IPS-15b (cell line): Measurements from ENCODE around the gene AKIP1.
"Not testable (repeated sequence)": the region's sequence is repeated elsewhere in the genome, so short reads cannot be mapped to it uniquely, and the experiment has no call there.

Experiments
- H3K27me3 ChIP-seq: one replicate; pipeline ENCODE4 v1.6.1; 2013; ENCODE audit warnings: low read length; ENCODE audit not compliant: control insufficient read depth, insufficient read depth
- H3K36me3 ChIP-seq: one replicate; pipeline ENCODE4 v1.6.1; 2013; ENCODE audit warnings: low read length; ENCODE audit not compliant: control insufficient read depth, insufficient read depth
- H3K4me1 ChIP-seq: one replicate; pipeline ENCODE4 v1.6.1; 2013; ENCODE audit warnings: mild to moderate bottlenecking, low read length; ENCODE audit not compliant: control insufficient read depth, insufficient read depth
- H3K4me3 ChIP-seq: one replicate; pipeline ENCODE4 v1.5.1; 2013; ENCODE audit warnings: low read depth, low read length
- H3K9ac ChIP-seq: one replicate; pipeline ENCODE4 v1.6.1; 2013; ENCODE audit warnings: low read depth, mild to moderate bottlenecking, low read length
- H3K9me3 ChIP-seq: one replicate; pipeline ENCODE4 v1.6.1; 2013; ENCODE audit warnings: mild to moderate bottlenecking, low read length; ENCODE audit not compliant: control insufficient read depth, insufficient read depth

Gene AKIP1, protein sequence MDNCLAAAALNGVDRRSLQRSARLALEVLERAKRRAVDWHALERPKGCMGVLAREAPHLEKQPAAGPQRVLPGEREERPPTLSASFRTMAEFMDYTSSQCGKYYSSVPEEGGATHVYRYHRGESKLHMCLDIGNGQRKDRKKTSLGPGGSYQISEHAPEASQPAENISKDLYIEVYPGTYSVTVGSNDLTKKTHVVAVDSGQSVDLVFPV

DNA sequence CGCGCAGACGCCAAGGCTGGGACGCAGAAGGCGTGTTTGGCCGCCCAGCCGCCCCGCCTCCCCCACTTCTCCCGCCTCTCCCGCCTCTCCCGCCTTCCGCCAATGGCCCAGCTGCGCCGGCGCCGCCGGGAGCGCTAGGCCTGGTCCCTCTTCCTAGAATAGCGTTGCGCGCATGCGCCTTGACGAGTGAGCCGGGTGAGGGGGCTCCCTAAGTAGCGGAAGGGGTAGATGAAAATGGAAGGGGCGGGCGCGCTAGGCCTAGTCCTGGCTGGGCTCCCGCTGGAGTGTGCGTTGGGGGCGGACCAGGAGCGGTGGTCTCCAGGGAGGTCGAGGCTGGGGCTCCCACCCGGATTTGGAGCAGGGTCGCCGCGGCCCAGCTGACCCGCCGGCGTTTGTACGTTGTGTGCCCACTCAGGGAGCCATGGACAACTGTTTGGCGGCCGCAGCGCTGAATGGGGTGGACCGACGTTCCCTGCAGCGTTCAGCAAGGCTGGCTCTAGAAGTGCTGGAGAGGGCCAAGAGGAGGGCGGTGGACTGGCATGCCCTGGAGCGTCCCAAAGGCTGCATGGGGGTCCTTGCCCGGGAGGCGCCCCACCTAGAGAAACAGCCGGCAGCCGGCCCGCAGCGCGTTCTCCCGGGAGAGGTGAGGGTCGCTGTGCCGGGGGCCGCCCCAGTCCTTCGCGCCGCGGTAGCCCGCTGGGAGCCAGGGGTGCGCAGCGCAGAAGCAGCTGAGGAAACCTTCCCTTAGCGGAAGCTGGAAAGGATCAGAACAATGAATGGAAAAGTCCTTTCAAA, at the start of gene AKIP1:
TSS of gene AKIP1 (plus strand) at position 161 of the 795 bp plus-strand sequence. CDS start at position 422, 261 bp downstream.
- Histone ChIP-seq H3K9ac (peak within 1 kb of the TSS; percentile 70), H3K27me3 (peaks cover 24% of the 10 kb centered on the region), H3K9me3 (no peaks in the 10 kb centered on the region), H3K36me3 (no peaks in the 10 kb centered on the region), H3K4me1 (no peaks in the 10 kb centered on the region), H3K4me3 (peak within 1 kb of the TSS; percentile 87)

DNA sequence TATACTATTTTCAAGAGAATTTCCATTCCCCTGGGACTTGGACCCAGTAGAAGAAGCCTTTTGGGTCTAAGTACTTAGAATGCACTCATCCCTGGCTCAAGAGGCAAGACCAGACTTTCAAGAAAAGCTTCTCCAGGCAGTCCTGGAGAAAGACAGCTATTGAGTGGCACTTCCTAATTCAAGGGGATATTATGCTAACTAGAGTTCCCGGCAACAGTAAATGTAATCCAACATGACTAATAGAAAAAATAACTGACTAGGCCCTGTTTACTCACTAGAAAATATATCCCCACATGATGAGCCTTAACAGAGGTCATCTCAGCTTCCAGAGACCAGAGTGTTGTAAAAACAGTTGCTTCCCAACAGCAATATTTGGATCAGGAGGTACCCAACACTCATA, 47.2 kb upstream of the AKIP1 start:
- H3K36me3 ChIP-seq, result no peaks in the 10 kb centered on the region
- no peak overlapping the region for H3K9ac ChIP-seq
- no peak overlapping the region for H3K4me3 ChIP-seq
- no peaks in the 10 kb centered on the region for H3K9me3 ChIP-seq
- H3K4me1 ChIP-seq, result no peaks in the 10 kb centered on the region
- no peaks in the 10 kb centered on the region for H3K27me3 ChIP-seq

DNA sequence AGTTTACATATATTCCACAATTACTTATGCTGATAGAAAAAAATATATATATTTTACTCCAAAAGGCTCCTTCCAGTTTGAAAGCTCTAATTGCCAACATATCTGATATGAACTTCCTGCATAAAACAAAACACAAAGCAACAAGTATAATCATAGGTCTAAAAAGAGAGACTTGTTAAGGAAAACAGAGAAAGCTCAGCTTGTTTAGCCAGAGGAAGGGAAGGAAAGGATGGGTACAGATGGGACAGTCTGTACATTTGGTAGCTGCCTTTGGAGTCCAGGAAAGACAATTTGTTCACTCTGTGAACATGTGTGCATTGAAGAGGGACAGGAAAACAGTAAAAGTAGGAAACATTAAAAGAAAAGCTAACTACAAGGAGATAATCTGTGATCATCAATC, 45.7 kb upstream of the AKIP1 start:
- Histone ChIP-seq H3K9me3 (no peaks in the 10 kb centered on the region), H3K4me3 (no peak overlapping the region), H3K27me3 (no peaks in the 10 kb centered on the region), H3K36me3 (no peaks in the 10 kb centered on the region), H3K9ac (no peak overlapping the region), H3K4me1 (peaks cover 5% of the 10 kb centered on the region)

DNA sequence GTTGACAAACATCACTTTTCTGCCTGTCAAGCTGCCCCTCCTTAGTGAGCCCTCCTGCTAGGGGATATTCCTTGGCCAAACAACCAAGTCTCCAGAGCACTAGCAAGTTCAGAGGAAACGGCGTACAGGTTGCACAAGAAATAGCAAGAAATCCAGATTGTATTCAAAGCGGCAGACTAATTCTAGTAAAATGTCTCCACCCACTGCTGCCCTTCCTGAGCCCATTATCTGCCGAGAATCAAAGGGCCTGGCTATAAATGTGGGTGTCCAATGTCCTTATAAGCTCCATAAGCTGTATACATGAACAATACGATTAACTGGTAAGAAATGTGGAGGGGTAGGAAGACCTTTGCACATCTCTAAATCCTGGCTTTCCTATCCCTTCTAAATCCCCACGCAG, 44.0 kb upstream of the AKIP1 start:
- Histone ChIP-seq H3K27me3 (no peaks in the 10 kb centered on the region), H3K4me3 (no peak overlapping the region), H3K36me3 (no peaks in the 10 kb centered on the region), H3K9me3 (no peaks in the 10 kb centered on the region), H3K9ac (no peak overlapping the region), H3K4me1 (peaks cover 7% of the 10 kb centered on the region)

DNA sequence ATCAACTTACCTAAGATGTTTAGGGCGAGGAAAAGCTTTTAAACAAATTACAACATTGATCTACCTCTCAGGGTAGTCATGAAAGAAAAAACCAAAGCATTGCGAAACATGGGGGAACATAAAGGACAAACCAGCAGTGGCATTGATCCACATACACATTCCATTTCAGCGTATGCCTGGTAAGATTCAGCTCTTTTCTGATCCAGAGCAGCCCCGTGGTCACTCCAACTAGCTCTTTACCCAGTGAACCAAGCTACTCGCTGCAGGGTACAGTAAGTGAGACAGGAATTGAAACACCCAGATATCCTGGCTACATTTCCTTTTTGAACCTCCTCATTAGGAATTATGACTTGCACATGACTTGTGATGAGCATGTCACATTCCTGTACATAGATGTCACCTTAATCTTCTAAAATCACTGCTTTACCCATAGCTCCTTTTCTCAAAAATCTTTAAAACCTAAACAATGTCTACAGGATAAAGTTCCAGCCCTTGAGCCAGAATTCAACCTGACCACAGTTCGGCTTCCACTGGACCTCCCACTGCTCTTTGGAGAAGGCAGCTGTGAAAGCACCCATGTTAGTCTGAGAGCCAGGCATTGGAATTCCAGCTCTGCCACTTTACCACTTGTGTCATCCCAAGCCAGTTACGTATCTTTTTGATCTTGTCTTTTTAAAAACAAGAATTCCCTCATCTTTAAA, 42.9 kb upstream of the AKIP1 start:
- Histone ChIP-seq H3K9ac (no peak overlapping the region), H3K4me1 (peaks cover 7% of the 10 kb centered on the region), H3K36me3 (no peaks in the 10 kb centered on the region), H3K9me3 (no peaks in the 10 kb centered on the region), H3K27me3 (no peaks in the 10 kb centered on the region), H3K4me3 (no peak overlapping the region)

DNA sequence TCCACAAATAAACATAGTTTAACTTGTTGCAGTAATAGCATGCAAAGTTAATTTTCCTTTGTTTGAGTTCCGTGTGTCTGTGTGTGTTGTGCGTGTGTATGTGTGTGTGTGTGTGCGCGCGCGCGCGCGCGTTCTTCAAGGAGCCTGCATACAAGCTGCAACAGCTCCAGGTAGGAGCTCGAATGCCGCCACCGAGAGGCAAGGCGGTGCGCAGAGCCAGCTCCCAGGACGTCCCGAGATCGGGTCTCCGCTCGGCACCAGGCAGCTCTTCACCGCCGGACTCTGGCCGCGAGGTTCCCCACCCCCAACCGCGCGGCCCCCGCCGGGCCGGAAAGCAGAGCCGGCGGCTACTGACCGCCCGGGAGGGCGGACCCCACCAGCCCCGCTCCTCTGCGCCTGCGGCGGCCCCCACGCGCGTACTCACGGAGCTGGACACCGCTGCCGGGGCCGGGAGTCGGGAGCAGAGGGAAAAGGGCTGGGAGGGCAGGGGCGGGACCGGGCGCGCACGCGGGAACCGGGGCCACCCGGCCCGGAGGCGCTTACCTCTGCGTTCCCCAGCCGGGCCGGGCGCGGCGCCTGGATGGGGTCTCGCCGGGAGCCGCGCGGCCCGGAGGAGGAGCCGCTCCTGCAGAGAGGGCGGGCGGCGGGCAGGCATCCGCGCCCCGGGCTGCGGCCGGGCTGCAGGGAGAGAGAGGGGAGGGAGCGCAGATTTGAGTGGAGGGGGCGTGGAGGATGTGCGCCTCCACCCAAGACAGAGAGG, 40.4 kb upstream of the AKIP1 start:
- peak overlapping the region; percentile 64 for H3K4me3 ChIP-seq
- H3K9ac ChIP-seq, result peak overlapping the region; percentile 60
- no peaks in the 10 kb centered on the region for H3K36me3 ChIP-seq
- no peaks in the 10 kb centered on the region for H3K27me3 ChIP-seq
- H3K9me3 ChIP-seq, result no peaks in the 10 kb centered on the region
- H3K4me1 ChIP-seq, result peaks cover 7% of the 10 kb centered on the region

DNA sequence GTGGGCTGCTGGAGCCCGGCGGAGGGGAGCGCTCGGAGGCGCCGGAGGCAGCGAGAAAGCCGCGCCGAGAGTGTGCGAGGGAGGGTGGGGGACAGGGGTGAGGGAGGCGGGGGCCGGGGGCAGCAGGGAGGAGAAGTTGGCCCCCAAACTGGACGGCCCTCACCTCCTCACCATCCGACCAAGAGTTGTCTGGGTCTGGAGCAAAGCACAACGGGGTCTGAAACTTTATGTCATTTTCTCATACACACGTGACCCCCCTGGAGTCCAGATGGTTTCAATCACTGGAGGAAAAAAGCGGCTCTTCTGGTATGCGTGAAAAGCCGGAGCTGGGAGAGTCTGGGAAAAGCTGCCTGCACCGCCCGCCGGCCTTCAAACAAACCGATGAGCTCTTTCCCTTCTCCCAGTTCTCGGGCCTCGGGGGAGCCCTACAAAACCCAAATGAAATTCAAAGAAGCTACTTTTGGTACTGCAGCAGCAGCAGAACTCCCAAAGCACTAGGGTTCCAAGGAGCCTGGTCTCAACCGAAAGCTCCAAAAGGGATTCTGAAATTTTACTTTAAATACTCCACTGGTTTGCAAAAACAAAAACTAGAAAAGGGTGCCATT, 39.7 kb upstream of the AKIP1 start:
- Histone ChIP-seq H3K36me3 (no peaks in the 10 kb centered on the region), H3K9ac (no peak overlapping the region), H3K27me3 (no peaks in the 10 kb centered on the region), H3K4me1 (peaks cover 7% of the 10 kb centered on the region), H3K9me3 (no peaks in the 10 kb centered on the region), H3K4me3 (peak overlapping the region; percentile 64)

DNA sequence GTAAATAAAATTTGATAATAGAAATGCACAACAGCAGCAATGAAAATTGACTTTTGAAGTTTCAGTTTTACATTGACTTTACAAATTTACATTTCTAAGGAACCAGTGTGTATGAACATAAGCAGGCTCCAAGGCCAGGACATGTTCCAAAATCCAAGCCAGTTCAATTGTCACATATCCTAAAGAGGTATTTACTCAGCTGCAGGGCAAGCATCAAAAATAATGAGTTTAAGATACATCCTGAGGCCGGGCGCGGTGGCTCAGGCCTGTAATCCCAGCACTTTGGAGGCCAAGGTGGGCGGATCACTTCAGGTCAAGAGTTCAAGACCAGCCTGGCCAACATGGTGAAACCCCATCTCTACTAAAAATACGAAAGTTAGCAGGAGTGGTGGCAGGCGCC, 39.0 kb upstream of the AKIP1 start:
- Histone ChIP-seq H3K9ac (no peak overlapping the region), H3K4me3 (no peak overlapping the region), H3K4me1 (peaks cover 7% of the 10 kb centered on the region), H3K36me3 (no peaks in the 10 kb centered on the region), H3K27me3 (no peaks in the 10 kb centered on the region), H3K9me3 (no peaks in the 10 kb centered on the region)

DNA sequence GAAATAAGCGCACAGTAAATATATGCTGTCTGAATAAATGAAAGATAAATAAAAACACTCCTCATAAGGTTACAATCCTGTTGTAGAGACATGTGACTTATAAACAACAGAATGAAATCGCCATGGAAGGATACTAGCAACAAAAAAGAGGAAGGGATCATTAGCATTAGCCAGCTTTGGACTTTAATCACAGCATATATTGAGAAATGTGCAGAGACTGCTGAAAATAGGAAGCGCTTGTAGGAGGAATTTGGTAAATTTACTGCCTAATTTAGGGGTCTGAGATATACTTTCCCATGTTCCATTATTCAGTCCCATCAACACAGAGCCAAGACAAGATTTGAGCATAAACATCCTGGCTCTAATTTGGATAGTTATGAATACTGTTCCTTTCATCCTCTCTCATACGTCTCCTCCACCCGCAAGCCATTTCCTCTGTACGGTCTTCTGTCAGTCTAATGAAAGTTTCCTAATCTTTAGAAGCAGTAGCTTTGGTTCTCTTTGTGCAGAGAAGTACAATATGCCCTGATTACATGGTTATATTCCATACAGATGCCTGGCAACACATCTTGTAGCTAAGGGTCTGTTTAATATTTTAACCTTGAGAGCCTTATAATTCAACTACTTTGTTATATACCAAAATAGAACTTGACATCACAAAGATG, 37.1 kb upstream of the AKIP1 start:
- H3K27me3 ChIP-seq, result no peaks in the 10 kb centered on the region
- no peaks in the 10 kb centered on the region for H3K9me3 ChIP-seq
- no peaks in the 10 kb centered on the region for H3K36me3 ChIP-seq
- no peak overlapping the region for H3K4me3 ChIP-seq
- no peak overlapping the region for H3K9ac ChIP-seq
- peaks cover 7% of the 10 kb centered on the region for H3K4me1 ChIP-seq

DNA sequence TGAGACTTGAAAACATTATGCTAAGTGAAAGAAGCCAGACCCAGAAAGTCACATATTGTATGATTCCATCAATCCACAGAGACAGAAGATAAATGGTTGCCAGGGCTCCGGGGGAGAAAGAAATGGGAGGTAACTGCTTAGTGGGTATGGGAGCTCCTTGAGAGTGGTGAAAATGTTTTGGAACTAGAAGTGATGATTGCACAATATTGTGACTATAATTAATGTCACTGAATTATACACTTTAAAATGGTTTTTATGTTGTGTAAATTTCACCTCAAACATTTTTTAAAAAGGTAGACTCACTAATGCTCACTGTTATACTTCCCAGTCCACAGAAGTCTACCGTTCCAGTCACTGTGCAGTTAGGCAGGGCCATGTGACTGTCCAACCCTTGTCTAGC, 32.2 kb upstream of the AKIP1 start:
- no peaks in the 10 kb centered on the region for H3K4me1 ChIP-seq
- no peaks in the 10 kb centered on the region for H3K27me3 ChIP-seq
- no peak overlapping the region for H3K9ac ChIP-seq
- H3K36me3 ChIP-seq, result no peaks in the 10 kb centered on the region
- no peaks in the 10 kb centered on the region for H3K9me3 ChIP-seq
- no peak overlapping the region for H3K4me3 ChIP-seq

DNA sequence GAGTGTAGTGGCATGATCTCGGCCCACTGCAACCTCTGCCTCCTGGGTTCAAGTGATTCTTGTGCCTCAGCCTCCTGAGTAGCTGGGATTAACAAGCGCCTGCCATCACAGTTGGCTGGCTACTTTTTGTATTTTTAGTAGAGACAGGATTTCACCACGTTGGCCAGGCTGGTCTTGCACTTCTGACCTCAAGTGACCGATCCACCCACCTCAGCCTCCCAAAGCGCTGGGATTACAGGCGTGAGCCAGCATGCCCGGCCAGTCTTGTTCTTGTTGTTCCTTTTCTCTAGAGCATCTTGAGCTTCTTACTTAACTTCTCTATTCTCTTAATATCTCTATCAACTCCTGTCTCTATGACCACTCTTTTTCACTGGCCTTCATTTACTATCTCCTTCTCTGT, 29.4 kb upstream of the AKIP1 start:
- H3K4me3 ChIP-seq, H3K9ac ChIP-seq, H3K4me1 ChIP-seq, H3K9me3 ChIP-seq, H3K27me3 ChIP-seq, H3K36me3 ChIP-seq: not testable (repeated sequence)
